IMR-90 (cell line): ENCODE results near the gene FCHO1. TPM values are rescaled to one million over a fixed set of nuclear protein-coding genes. Genes with fewer than 3 reads are reported as not detected.

Experiments used
- ATAC-seq: fragments of 200-7000 bp; cut with Tn5 transposase; 2 replicates; pipeline ENCODE4 v1.9.1; 2020; ENCODE audit warnings: low read depth, mild to moderate bottlenecking, moderate library complexity
- BruUV-seq: library from RNA; stranded (reverse); fragments of 400-500 nt; replicated peaks from 2 replicates; lab custom pipeline; 2021; lab: Mats Ljungman, UMichigan
- CTCF ChIA-PET: fragments of 300-600 bp; formaldehyde crosslinking; extraction: SDS; loops from one replicate; lab custom pipeline; 2021; ENCODE audit warnings: antibody characterized with exemption; lab: Yijun Ruan, JAX
- POLR2A ChIA-PET: fragments of 300-600 bp; sonication (Branson Sonifier 250); formaldehyde crosslinking; loops from one replicate; lab custom pipeline; 2022; ENCODE audit warnings: antibody characterized with exemption; ENCODE audit not compliant: unreplicated experiment; lab: Charles Lee
- DNase-seq: peaks from one replicate; pipeline ENCODE4 v3.0.0; 2013
- H2AFZ ChIP-seq: replicated peaks from 2 replicates; pipeline ENCODE3; 2013; ENCODE audit warnings: low read length, mild to moderate bottlenecking; ENCODE audit not compliant: poor library complexity
- H2AK5ac ChIP-seq: 2 replicates; pipeline ENCODE4 v1.6.1; 2013; ENCODE audit warnings: low read depth, low read length, inconsistent platforms
- H2AK9ac ChIP-seq: replicated peaks from 2 replicates; pipeline ENCODE3; 2013; ENCODE audit warnings: mild to moderate bottlenecking, low read depth, low read length, moderate library complexity; ENCODE audit not compliant: poor library complexity
- H2BK120ac ChIP-seq: 2 replicates; pipeline ENCODE4 v1.6.1; 2013; ENCODE audit warnings: low read depth, low read length, inconsistent platforms
- H2BK15ac ChIP-seq: 3 replicates; pipeline ENCODE4 v1.6.1; 2013; ENCODE audit warnings: low read depth, low read length, inconsistent platforms
- H2BK20ac ChIP-seq: 2 replicates; pipeline ENCODE4 v1.6.1; 2013; ENCODE audit warnings: low read depth, mild to moderate bottlenecking, inconsistent platforms, low read length, moderate library complexity
- H2BK5ac ChIP-seq: 2 replicates; pipeline ENCODE4 v1.6.1; 2013; ENCODE audit warnings: mild to moderate bottlenecking, low read depth, low read length, inconsistent platforms; ENCODE audit not compliant: poor library complexity, severe bottlenecking
- H3K14ac ChIP-seq: replicated peaks from 2 replicates; pipeline ENCODE4 v1.6.1; 2013; ENCODE audit warnings: low read depth, low read length, inconsistent platforms
- H3K18ac ChIP-seq: 2 replicates; pipeline ENCODE4 v1.6.1; 2013; ENCODE audit warnings: low read depth, low read length, control low read depth
- H3K23ac ChIP-seq: 2 replicates; pipeline ENCODE4 v1.6.1; 2013; ENCODE audit warnings: low read depth, low read length, inconsistent platforms
- H3K27ac ChIP-seq: 2 replicates; pipeline ENCODE4 v1.5.1; 2013; ENCODE audit warnings: mild to moderate bottlenecking, control low read depth, low read length; ENCODE audit not compliant: insufficient read depth
- H3K27me3 ChIP-seq: 2 replicates; pipeline ENCODE4 v1.6.1; 2013; ENCODE audit warnings: low read length; ENCODE audit not compliant: control insufficient read depth, insufficient read depth
- H3K36me3 ChIP-seq: 2 replicates; pipeline ENCODE4 v1.6.1; 2013; ENCODE audit warnings: low read length, mixed read lengths; ENCODE audit not compliant: control insufficient read depth, insufficient read depth
- H3K4ac ChIP-seq: 2 replicates; pipeline ENCODE4 v1.6.1; 2013; ENCODE audit warnings: low read depth, low read length, inconsistent platforms
- H3K4me1 ChIP-seq: 2 replicates; pipeline ENCODE4 v1.6.1; 2013; ENCODE audit warnings: low read length, mixed read lengths; ENCODE audit not compliant: control insufficient read depth, insufficient read depth
- H3K4me2 ChIP-seq: 2 replicates; pipeline ENCODE4 v1.6.1; 2013; ENCODE audit warnings: low read depth, mild to moderate bottlenecking, control low read depth, low read length, moderate library complexity
- H3K4me3 ChIP-seq: 2 replicates; pipeline ENCODE4 v1.5.1; 2013; ENCODE audit warnings: low read depth, mild to moderate bottlenecking, control low read depth, low read length, moderate library complexity; ENCODE audit not compliant: insufficient read depth
- H3K56ac ChIP-seq: 2 replicates; pipeline ENCODE4 v1.6.1; 2013; ENCODE audit warnings: low read length, inconsistent platforms; ENCODE audit not compliant: insufficient read depth; ENCODE audit errors: extremely low read depth
- H3K79me1 ChIP-seq, 2 experiments: 2 replicates each; pipeline ENCODE4 v1.6.1; 2013; ENCODE audit warnings: low read length in 2 of 2, inconsistent platforms in 1 of 2, low read depth in 1 of 2
- H3K9ac ChIP-seq: 2 replicates; pipeline ENCODE4 v1.6.1; 2013; ENCODE audit warnings: low read depth, low read length, control low read depth
- H3K9me1 ChIP-seq: 2 replicates; pipeline ENCODE4 v1.6.1; 2013; ENCODE audit warnings: low read length, inconsistent platforms; ENCODE audit not compliant: insufficient read depth
- H3K9me3 ChIP-seq: 2 replicates; pipeline ENCODE4 v1.6.1; 2013; ENCODE audit warnings: low read length; ENCODE audit not compliant: control insufficient read depth, insufficient read depth
- H4K20me1 ChIP-seq: 2 replicates; pipeline ENCODE4 v1.6.1; 2013; ENCODE audit warnings: low read length, inconsistent platforms; ENCODE audit not compliant: insufficient read depth
- H4K5ac ChIP-seq: 2 replicates; pipeline ENCODE4 v1.6.1; 2013; ENCODE audit warnings: mild to moderate bottlenecking, low read depth, low read length, control low read depth
- H4K8ac ChIP-seq, 2 experiments: 2 replicates each; pipeline ENCODE4 v1.6.1; 2013; ENCODE audit warnings: low read depth in 2 of 2, low read length in 2 of 2, control low read depth in 1 of 2, inconsistent platforms in 1 of 2
- H4K91ac ChIP-seq: 2 replicates; pipeline ENCODE4 v1.6.1; 2013; ENCODE audit warnings: low read depth, low read length, inconsistent platforms; ENCODE audit not compliant: insufficient read depth
- CEBPB ChIP-seq: IDR thresholded peaks from 2 replicates; pipeline ENCODE4 v1.6.1; 2012; ENCODE audit warnings: low read depth, low read length, improper control_type of control experiment
- CHD1 ChIP-seq: IDR thresholded peaks from 2 replicates; pipeline ENCODE4 v1.6.1; 2012; ENCODE audit warnings: low read depth, low read length, improper control_type of control experiment
- ELK1 ChIP-seq: fragments of 150-350 bp; IDR thresholded peaks from 2 replicates; pipeline ENCODE4 v1.6.1; 2016; ENCODE audit warnings: low read depth, mild to moderate bottlenecking, low read length, moderate library complexity, borderline replicate concordance
- FOS ChIP-seq: fragments of 150-350 bp; IDR thresholded peaks from 2 replicates; pipeline ENCODE4 v1.6.1; 2016; ENCODE audit warnings: low read depth, low read length
- NFE2L2 ChIP-seq: fragments of 150-350 bp; IDR thresholded peaks from 2 replicates; pipeline ENCODE4 v1.6.1; 2016; ENCODE audit warnings: low read depth, mild to moderate bottlenecking, low read length
- RCOR1 ChIP-seq: IDR thresholded peaks from 2 replicates; pipeline ENCODE4 v1.6.1; 2012; ENCODE audit warnings: mild to moderate bottlenecking, low read length, improper control_type of control experiment; ENCODE audit not compliant: insufficient replicate concordance
- SMC3 ChIP-seq: fragments of 150-350 bp; IDR thresholded peaks from 2 replicates; pipeline ENCODE4 v1.6.1; 2016; ENCODE audit warnings: low read depth, mild to moderate bottlenecking, antibody characterized with exemption, low read length, moderate library complexity
- USF2 ChIP-seq: fragments of 150-350 bp; IDR thresholded peaks from 2 replicates; pipeline ENCODE4 v1.6.1; 2017; ENCODE audit warnings: mild to moderate bottlenecking, antibody characterized with exemption, low read length, low read depth
- WGBS, 2 experiments: methylation state at CpG; one replicate each; pipeline versions ENCODE4 v1.1.5 to v1.1.7; 2013; ENCODE audit warnings: missing lambda C conversion rate in 2 of 2; ENCODE audit not compliant: insufficient read length in 1 of 2; ENCODE audit errors: extremely low coverage in 2 of 2; 5-methylcytosine and 5-hydroxymethylcytosine counted together
- dilution Hi-C: fragments of 300-500 bp; cut with HindIII; formaldehyde crosslinking; loops from one replicate; pipeline ENCODE4 v1.14.3; 2018; ENCODE audit warnings: low sequenced_read_pairs; ENCODE audit not compliant: unreplicated experiment
- in situ Hi-C: fragments of 300-500 bp; cut with MboI; formaldehyde crosslinking; loops from 3 replicates; pipeline ENCODE4 v1.14.3; 2019; ENCODE audit warnings: low sequenced_read_pairs, inconsistent platforms, mixed read lengths
- intact Hi-C: fragments of 100-400 bp; cut with micrococcal nuclease; formaldehyde crosslinking; loops from 2 replicates; pipeline ENCODE4 v1.10.0; 2022
- polyA plus RNA-seq, 3 experiments: library from polyadenylated mRNA; depleted of rRNA; stranded (reverse); fragments of >200 nt; gene quantifications; 2 replicates each; pipeline ENCODE4 v1.2.3, GENCODE V29; 2012; ENCODE audit warnings: low replicate concordance in 1 of 3
- total RNA-seq: library from RNA; depleted of rRNA; stranded (reverse); fragments of >200 nt; gene quantifications from 2 replicates; pipeline ENCODE4 v1.2.3, GENCODE V29; 2012

Gene FCHO1
- total and polyA plus RNA-seq, 2 of the 4 experiments (the other 2 are of a cell fraction): 0.18 to 1.0 TPM

GRCh38 chr19:17722655-17723240 is 28.5 kb upstream of the FCHO1 start:
- Histone ChIP-seq H2BK120ac (no peak overlapping the region), H3K4ac (no peak overlapping the region), H3K9me3 (no peaks in the 10 kb centered on the region), H3K36me3 (peaks cover 48% of the 10 kb centered on the region), H4K20me1 (peaks cover 24% of the 10 kb centered on the region), H3K4me2 (no peak overlapping the region), H3K79me1 (peaks cover 11 to 58% of the 10 kb centered on the region in 2 experiments), H2AK5ac (no peak overlapping the region), H3K27me3 (no peaks in the 10 kb centered on the region), H2AFZ (no peak overlapping the region), H2AK9ac (no peak overlapping the region), H4K91ac (no peak overlapping the region), H3K4me1 (peaks cover 13% of the 10 kb centered on the region), H3K18ac (no peak overlapping the region), H2BK5ac (no peak overlapping the region), H3K9me1 (peaks cover 20% of the 10 kb centered on the region), H3K4me3 (no peak overlapping the region), H3K14ac (no peak overlapping the region), H3K23ac (no peak overlapping the region), H2BK15ac (no peak overlapping the region), H3K9ac (no peak overlapping the region), H4K8ac (no peak overlapping the region), H4K5ac (no peak overlapping the region), H3K56ac (no peak overlapping the region), H2BK20ac (no peak overlapping the region), H3K27ac (no peak overlapping the region)
- TF ChIP-seq USF2 (no peak), ELK1 (no peak), FOS (no peak), CHD1 (no peak), RCOR1 (no peak), SMC3 (no peak), NFE2L2 (no peak), CEBPB (no peak)
- dilution Hi-C loops: no loop called here
- CTCF ChIA-PET: no interaction called here
- intact Hi-C loops: no loop called here
- ATAC-seq (no peak), DNase-seq (no peak)
- no TSS peak for BruUV-seq
- WGBS, 2 experiments: 100% methylated on average over 1 to 2 of the region's 12 CpGs
- in situ Hi-C loops: no loop called here
- POLR2A ChIA-PET: no interaction called here
